ENCODE measurements around the gene L3MBTL1. TPM values are rescaled to one million over a fixed set of nuclear protein-coding genes. Genes with fewer than 3 reads are reported as not detected.
"Not testable (repeated sequence)": the region's sequence is repeated elsewhere in the genome, so short reads cannot be mapped to it uniquely, and the experiment has no call there.

L3MBTL1 gene
- total RNA-seq, 6 experiments from 2014 or later: 1.2 to 3.2 (median 2.4) TPM

DNA sequence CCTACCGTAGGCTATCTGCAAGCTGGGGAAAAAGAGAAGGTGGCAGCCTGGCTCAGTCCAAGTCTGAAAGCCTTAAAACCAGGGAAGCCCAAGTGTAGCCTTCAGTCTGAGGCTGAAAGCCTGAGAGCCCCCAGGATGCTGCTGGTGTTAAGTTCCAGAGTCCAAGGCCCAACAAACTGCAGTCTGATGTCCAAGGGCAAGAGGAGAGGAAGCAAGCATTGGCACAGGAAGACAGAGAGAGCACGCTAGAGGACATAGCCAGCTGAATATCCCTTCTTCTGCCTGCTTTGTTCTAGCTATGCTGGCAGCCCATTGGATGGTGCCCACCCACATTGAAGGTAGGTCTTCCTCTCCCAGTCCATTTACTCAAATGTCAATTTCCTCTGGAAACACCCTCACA, 12.1 kb upstream of the L3MBTL1 start:
- WGBS (ENCODE audit: insufficient coverage, low coverage, low lambda C conversion rate, missing lambda C conversion rate): 89% methylated on average over 1 of the region's 2 CpGs
- H3K36me3 ChIP-seq: no peaks in the 10 kb centered on the region
- no peak overlapping the region for H3K4me3 ChIP-seq
- DNase-seq (no peak), ATAC-seq (no peak)
- no peak for TF ChIP-seq POLR2A (IDR thresholded peaks at IDR 0.05)
- TF ChIP-seq, protein P1, sequence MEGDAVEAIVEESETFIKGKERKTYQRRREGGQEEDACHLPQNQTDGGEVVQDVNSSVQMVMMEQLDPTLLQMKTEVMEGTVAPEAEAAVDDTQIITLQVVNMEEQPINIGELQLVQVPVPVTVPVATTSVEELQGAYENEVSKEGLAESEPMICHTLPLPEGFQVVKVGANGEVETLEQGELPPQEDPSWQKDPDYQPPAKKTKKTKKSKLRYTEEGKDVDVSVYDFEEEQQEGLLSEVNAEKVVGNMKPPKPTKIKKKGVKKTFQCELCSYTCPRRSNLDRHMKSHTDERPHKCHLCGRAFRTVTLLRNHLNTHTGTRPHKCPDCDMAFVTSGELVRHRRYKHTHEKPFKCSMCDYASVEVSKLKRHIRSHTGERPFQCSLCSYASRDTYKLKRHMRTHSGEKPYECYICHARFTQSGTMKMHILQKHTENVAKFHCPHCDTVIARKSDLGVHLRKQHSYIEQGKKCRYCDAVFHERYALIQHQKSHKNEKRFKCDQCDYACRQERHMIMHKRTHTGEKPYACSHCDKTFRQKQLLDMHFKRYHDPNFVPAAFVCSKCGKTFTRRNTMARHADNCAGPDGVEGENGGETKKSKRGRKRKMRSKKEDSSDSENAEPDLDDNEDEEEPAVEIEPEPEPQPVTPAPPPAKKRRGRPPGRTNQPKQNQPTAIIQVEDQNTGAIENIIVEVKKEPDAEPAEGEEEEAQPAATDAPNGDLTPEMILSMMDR (IDR thresholded peaks at IDR 0.05): no peak
- intact Hi-C loops (cut with DNase I): no loop called here
- no peaks in the 10 kb centered on the region for H3K4me1 ChIP-seq
- no peak overlapping the region for H3K27ac ChIP-seq
- no peaks in the 10 kb centered on the region for H3K27me3 ChIP-seq
- H3K9me3 ChIP-seq: no peaks in the 10 kb centered on the region

DNA sequence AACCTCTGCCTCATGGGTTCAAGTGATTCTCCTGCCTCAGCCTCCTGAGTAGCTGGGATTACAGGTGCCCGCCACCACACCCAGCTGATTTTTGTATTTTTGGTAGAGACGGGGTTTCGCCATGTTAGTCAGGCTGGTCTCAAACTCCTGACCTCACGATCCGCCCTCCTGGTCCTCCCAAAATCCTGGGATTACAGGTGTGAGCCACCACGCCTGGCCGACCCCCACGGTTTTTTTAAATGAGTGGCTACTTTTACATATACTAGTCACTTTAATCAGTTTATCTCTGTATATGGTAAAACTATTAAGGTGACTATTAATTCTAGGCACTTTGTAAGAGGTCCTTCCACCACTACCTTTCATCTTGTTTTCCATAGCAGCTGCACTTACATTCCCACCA, 5.5 kb upstream of the L3MBTL1 start:
- WGBS (ENCODE audit: insufficient coverage, low coverage, low lambda C conversion rate, missing lambda C conversion rate): 92% methylated on average over 8 of the region's 8 CpGs
- H3K27ac ChIP-seq; H3K27me3 ChIP-seq; H3K4me3 ChIP-seq; H3K4me1 ChIP-seq; H3K9me3 ChIP-seq; H3K36me3 ChIP-seq; intact Hi-C loops (cut with DNase I); DNase-seq; ATAC-seq: not testable (repeated sequence)

DNA sequence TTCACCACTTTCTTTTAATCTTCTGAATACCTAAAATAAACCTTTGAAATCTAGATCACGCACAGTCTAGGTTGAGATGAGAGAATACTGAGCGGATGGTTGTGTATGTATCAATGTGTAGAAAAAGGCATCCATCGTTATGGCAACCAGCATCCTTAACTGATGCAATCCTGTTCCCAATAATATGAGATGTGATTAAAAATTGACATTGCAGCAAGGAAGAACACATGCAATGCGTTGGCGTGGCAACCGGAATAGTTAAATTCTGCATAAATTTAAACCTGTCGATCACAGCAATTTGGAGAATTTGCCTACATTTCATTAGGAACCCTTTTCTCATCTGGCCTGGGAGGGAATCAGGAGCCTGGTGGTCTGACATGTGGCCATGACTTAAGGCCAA, 1.3 kb upstream of the L3MBTL1 start:
- no peaks in the 10 kb centered on the region for H3K36me3 ChIP-seq
- no peak overlapping the region for H3K4me3 ChIP-seq
- no peak for ATAC-seq
- H3K9me3 ChIP-seq: no peaks in the 10 kb centered on the region
- no peaks in the 10 kb centered on the region for H3K27me3 ChIP-seq
- no peak for DNase-seq
- no peak overlapping the region for H3K27ac ChIP-seq
- TF ChIP-seq, protein P1 (IDR thresholded peaks at IDR 0.05): no peak
- no peak for TF ChIP-seq POLR2A (IDR thresholded peaks at IDR 0.05)
- WGBS (ENCODE audit: insufficient coverage, low coverage, low lambda C conversion rate, missing lambda C conversion rate): 83% methylated on average over 7 of the region's 7 CpGs
- H3K4me1 ChIP-seq: peaks cover 0 to 10% (median 0%) of the 10 kb centered on the region in 4 donors
- intact Hi-C loops (cut with DNase I): no loop called here

DNA sequence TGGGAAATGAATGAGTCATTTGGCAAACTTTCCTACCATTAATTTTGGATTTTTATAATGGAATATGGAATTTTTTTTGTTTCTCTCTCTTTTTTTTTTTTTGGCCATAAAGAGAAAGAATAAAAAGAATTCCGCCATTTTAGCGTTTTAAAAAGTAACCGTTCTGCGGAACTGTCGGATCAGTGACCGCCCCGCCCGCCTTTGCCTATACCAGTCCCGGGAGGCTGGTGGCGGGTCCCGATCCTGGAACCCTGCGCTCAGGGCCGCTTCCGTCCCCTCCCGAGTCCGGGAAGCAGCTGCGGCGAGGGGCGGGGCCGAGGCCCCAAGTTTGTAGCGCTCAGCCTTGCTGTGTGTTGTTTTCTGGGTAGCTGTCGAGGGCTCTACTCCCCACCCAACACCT, 609 bp downstream of the L3MBTL1 start:
- 18% methylated on average over 22 of the region's 22 CpGs for WGBS (ENCODE audit: insufficient coverage, low coverage, low lambda C conversion rate, missing lambda C conversion rate)
- H3K36me3 ChIP-seq: no peaks in the 10 kb centered on the region
- no peaks in the 10 kb centered on the region for H3K27me3 ChIP-seq
- ATAC-seq: no peak
- TF ChIP-seq, protein P1 (IDR thresholded peaks at IDR 0.05): no peak
- TF ChIP-seq POLR2A (IDR thresholded peaks at IDR 0.05): no peak
- intact Hi-C loops (cut with DNase I): no loop called here
- no peaks in the 10 kb centered on the region for H3K9me3 ChIP-seq
- peaks cover 0 to 10% (median 0%) of the 10 kb centered on the region in 4 donors for H3K4me1 ChIP-seq
- DNase-seq: no peak
- H3K27ac ChIP-seq: no peak overlapping the region
- peak overlapping the region; percentile 46 to 68 (median 48) for H3K4me3 ChIP-seq

DNA sequence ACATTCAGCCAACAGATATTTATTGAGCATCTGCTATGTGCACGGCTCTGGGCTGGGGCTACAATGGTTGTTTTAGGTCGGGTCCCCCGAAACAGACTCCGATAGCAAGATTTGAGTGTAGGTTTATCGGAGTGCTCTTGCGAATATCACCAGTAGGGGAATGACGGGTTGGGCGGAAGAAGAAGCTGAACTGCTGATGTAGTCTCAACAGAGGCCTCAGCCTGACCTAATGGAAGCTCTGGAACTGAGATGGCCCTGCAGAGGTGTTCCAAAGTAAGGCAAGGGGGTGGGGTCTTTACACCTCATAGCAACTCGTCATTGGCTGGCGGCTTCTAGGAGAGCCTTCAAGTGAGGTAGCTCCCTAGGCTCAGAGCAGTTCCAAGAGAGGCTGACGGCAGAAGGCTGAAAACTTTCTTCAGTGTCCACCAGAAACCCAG, 1.1 kb downstream of the L3MBTL1 start:
- Histone ChIP-seq H3K27me3 (no peaks in the 10 kb centered on the region), H3K27ac (no peak overlapping the region), H3K4me3 (no peak overlapping the region), H3K9me3 (no peaks in the 10 kb centered on the region), H3K36me3 (no peaks in the 10 kb centered on the region), H3K4me1 (peaks cover 0 to 10% (median 0%) of the 10 kb centered on the region in 4 donors)
- intact Hi-C loops (cut with DNase I): no loop called here
- no peak for ATAC-seq
- TF ChIP-seq, protein P1 (IDR thresholded peaks at IDR 0.05): no peak
- no peak for TF ChIP-seq POLR2A (IDR thresholded peaks at IDR 0.05)
- no peak for DNase-seq
- 87% methylated on average over 6 of the region's 11 CpGs for WGBS (ENCODE audit: insufficient coverage, low coverage, low lambda C conversion rate, missing lambda C conversion rate)

All from right lobe of liver (tissue), 6 donors.